Neural cell (in vitro differentiated cells): ENCODE results near the gene CARD18.

ENCODE experiments used
- EP300 ChIP-seq: fragments of 450-650 bp; conservative IDR thresholded peaks from 2 replicates; pipeline ENCODE4 v1.6.1; 2014; ENCODE audit warnings: antibody characterized with exemption, mild to moderate bottlenecking, moderate library complexity; ENCODE audit not compliant: poor library complexity, severe bottlenecking
- SMC3 ChIP-seq: fragments of 450-650 bp; conservative IDR thresholded peaks from 2 replicates; pipeline ENCODE4 v1.6.1; 2014; ENCODE audit warnings: antibody characterized with exemption, mild to moderate bottlenecking, moderate library complexity; ENCODE audit not compliant: poor library complexity
- TF ChIP-seq, protein P1 (sequence below): fragments of 450-650 bp; IDR thresholded peaks from 2 replicates; pipeline ENCODE4 v1.5.1; 2014; ENCODE audit warnings: antibody characterized with exemption, mild to moderate bottlenecking, moderate library complexity; ENCODE audit not compliant: poor library complexity, severe bottlenecking

DNA sequence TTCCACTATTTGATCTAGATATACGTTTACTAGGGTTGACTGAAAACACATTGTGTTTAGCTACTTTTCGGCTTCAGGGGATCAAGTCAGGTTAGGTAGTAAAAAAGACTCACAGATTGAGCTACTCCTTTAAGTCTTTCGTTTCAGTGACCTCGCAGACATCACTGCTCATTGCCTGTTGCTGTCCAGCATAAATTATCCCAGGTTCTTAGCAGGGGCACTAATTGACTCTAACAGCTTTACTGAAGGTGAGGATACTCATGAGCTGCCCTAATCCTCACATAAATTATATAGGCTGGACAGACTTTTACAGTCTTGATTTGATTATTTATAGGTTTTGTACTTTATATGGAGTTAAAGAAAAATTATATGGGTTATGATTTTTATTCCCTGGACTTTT is 3.7 kb downstream of the CARD18 start:
- TF ChIP-seq EP300 = no peak
- TF ChIP-seq, protein P1, sequence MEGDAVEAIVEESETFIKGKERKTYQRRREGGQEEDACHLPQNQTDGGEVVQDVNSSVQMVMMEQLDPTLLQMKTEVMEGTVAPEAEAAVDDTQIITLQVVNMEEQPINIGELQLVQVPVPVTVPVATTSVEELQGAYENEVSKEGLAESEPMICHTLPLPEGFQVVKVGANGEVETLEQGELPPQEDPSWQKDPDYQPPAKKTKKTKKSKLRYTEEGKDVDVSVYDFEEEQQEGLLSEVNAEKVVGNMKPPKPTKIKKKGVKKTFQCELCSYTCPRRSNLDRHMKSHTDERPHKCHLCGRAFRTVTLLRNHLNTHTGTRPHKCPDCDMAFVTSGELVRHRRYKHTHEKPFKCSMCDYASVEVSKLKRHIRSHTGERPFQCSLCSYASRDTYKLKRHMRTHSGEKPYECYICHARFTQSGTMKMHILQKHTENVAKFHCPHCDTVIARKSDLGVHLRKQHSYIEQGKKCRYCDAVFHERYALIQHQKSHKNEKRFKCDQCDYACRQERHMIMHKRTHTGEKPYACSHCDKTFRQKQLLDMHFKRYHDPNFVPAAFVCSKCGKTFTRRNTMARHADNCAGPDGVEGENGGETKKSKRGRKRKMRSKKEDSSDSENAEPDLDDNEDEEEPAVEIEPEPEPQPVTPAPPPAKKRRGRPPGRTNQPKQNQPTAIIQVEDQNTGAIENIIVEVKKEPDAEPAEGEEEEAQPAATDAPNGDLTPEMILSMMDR = no peak
- no peak for TF ChIP-seq SMC3
